K562 (cell line): ENCODE data around the gene LRRC3C. TPM values are rescaled to one million over a fixed set of nuclear protein-coding genes. Genes with fewer than 3 reads are reported as not detected.

Experiments used
- ATAC-seq: fragments of 200-7000 bp; cut with Tn5 transposase; 3 replicates; pipeline ENCODE4 v1.9.1; 2020; ENCODE audit warnings: moderate library complexity
- BruUV-seq: library from RNA; stranded (reverse); fragments of 400-500 nt; replicated peaks from 2 replicates; lab custom pipeline; 2021; lab: Mats Ljungman, UMichigan
- CTCF ChIA-PET: fragments of 300-600 bp; formaldehyde crosslinking; extraction: SDS; loops from one replicate; lab custom pipeline; 2021; ENCODE audit warnings: low intra/inter-chr PET ratio; lab: Yijun Ruan, JAX
- POLR2A ChIA-PET: fragments of 300-600, 350-650 bp; sonication (Branson Sonifier 250); formaldehyde crosslinking; extraction: SDS; loops from one replicate; lab custom pipeline; 2021; ENCODE audit warnings: antibody characterized with exemption, inconsistent platforms; lab: Yijun Ruan, JAX
- DNase-seq, 4 experiments: peaks; one replicate each; pipeline versions ENCODE4 v3.0.0 to v3.0.0-alpha.2; 2011 to 2018; ENCODE audit warnings: low spot score in 3 of 4, mixed read lengths in 3 of 4; ENCODE audit errors: extremely low read depth in 1 of 4
- FAIRE-seq: peaks from 2 replicates; lab custom pipeline; 2011; peaks lifted over from hg19 to GRCh38; lab: Jason Lieb, UNC
- H2AFZ ChIP-seq: 2 replicates; pipeline ENCODE4 v1.6.0; 2011; ENCODE audit warnings: low read depth, low read length, control low read depth, inconsistent platforms
- H3K27ac ChIP-seq: fragments of 200-600 bp; 3 replicates; pipeline ENCODE4 v1.8.0; 2011; ENCODE audit warnings: low read depth, mild to moderate bottlenecking, control low read depth, inconsistent platforms, low read length, moderate library complexity, mixed read lengths; ENCODE audit errors: extremely low read depth
- H3K27me3 ChIP-seq, 2 experiments: fragments of 300-600 bp in 1 of 2; 2 replicates in 1 of 2; 3 replicates in 1 of 2; pipeline versions ENCODE4 v1.6.0 to v1.8.0; 2011; ENCODE audit warnings: inconsistent platforms in 2 of 2, low read length in 2 of 2, mild to moderate bottlenecking in 1 of 2, mixed read lengths in 1 of 2, moderate library complexity in 1 of 2; ENCODE audit not compliant: control insufficient read depth in 2 of 2, insufficient read depth in 2 of 2
- H3K36me3 ChIP-seq: fragments of 300-600 bp; 3 replicates; pipeline ENCODE4 v1.8.0; 2011; ENCODE audit warnings: mild to moderate bottlenecking, low read length, inconsistent platforms; ENCODE audit not compliant: control insufficient read depth, insufficient read depth
- H3K4me1 ChIP-seq, 2 experiments: fragments of 200-600 bp in 1 of 2; replicated peaks in 1 of 2; 2 replicates in 1 of 2; 3 replicates in 1 of 2; pipeline versions ENCODE4 v1.5.1 to v1.8.0; 2011; ENCODE audit warnings: inconsistent platforms in 2 of 2, low read length in 2 of 2, mild to moderate bottlenecking in 1 of 2, mixed read lengths in 1 of 2, moderate library complexity in 1 of 2; ENCODE audit not compliant: control insufficient read depth in 2 of 2, insufficient read depth in 2 of 2
- H3K4me2 ChIP-seq: 2 replicates; pipeline ENCODE4 v1.6.1; 2011; ENCODE audit warnings: low read length, control low read depth, inconsistent platforms, mixed read lengths; ENCODE audit not compliant: insufficient read depth
- H3K4me3 ChIP-seq: fragments of 200-600 bp; sonication (generic), shearing (Covaris generic); 2 replicates; pipeline ENCODE4 v1.5.1; 2016; ENCODE audit warnings: control low read depth, inconsistent platforms
- H3K79me2 ChIP-seq: fragments of 200-600 bp; 3 replicates; pipeline ENCODE4 v1.8.0; 2011; ENCODE audit warnings: low read length, inconsistent platforms; ENCODE audit not compliant: control insufficient read depth, insufficient read depth
- H3K9ac ChIP-seq, 2 experiments: 2 replicates each; pipeline versions ENCODE4 v1.6.0 to v1.6.1; 2011; ENCODE audit warnings: low read depth in 2 of 2, low read length in 2 of 2, control low read depth in 1 of 2, inconsistent platforms in 1 of 2, mild to moderate bottlenecking in 1 of 2, mixed read lengths in 1 of 2; ENCODE audit not compliant: insufficient read depth in 1 of 2
- H3K9me1 ChIP-seq: one replicate; pipeline ENCODE4 v1.6.0; 2011; ENCODE audit warnings: inconsistent platforms, mild to moderate bottlenecking, low read length, moderate library complexity; ENCODE audit not compliant: control insufficient read depth, insufficient read depth
- H3K9me3 ChIP-seq: replicated peaks from 2 replicates; pipeline ENCODE4 v1.5.1; 2011; ENCODE audit warnings: low read depth, low read length, inconsistent platforms; ENCODE audit not compliant: control insufficient read depth, insufficient read depth
- H4K20me1 ChIP-seq: replicated peaks from 2 replicates; pipeline ENCODE4 v1.6.1; 2011; ENCODE audit warnings: low read length, inconsistent platforms, mixed read lengths; ENCODE audit not compliant: control insufficient read depth, insufficient read depth
- WGBS: fragments of 100-300 bp; shearing (Covaris generic); methylation state at CpG from one replicate; pipeline ENCODE4 v1.1.6; 2016; ENCODE audit warnings: low coverage, mixed read lengths; ENCODE audit not compliant: insufficient coverage; ENCODE audit errors: missing lambda C conversion rate; 5-methylcytosine and 5-hydroxymethylcytosine counted together
- in situ Hi-C: fragments of 300-500 bp; cut with MboI; formaldehyde crosslinking; loops from 4 replicates; pipeline ENCODE4 v1.15.0; 2018; ENCODE audit warnings: inconsistent platforms, mixed read lengths
- intact Hi-C: fragments of 100-400 bp; cut with micrococcal nuclease; formaldehyde crosslinking; loops from 2 replicates; pipeline ENCODE4 v1.14.2; 2022
- polyA plus RNA-seq, 8 experiments: library from polyadenylated mRNA; depleted of rRNA in 4 of 8; stranded (reverse) in 5 of 8; unstranded in 3 of 8; fragments of >200 nt; fragmentation: Nextera tagmentation in 2 of 8; fragmentation: Illumina TruSeq in 1 of 8; extraction: Ambion mirVana in 2 of 8; extraction: Trizol in 1 of 8; gene quantifications; 2 replicates each; pipeline versions ENCODE4 v1.2.1 to v1.2.3, GENCODE V29; 2011 to 2014; ENCODE audit warnings: inconsistent platforms in 1 of 8, missing spikeins in 1 of 8
- total RNA-seq, 7 experiments: library from RNA; depleted of rRNA in 6 of 7; stranded (reverse); fragments of >200 nt in 6 of 7; fragmentation: Illumina TruSeq in 2 of 7; extraction: Trizol in 2 of 7; gene quantifications; 2 replicates each; pipeline versions ENCODE4 v1.2.1 to v1.2.3, GENCODE V29; 2011 to 2021; ENCODE audit warnings: low replicate concordance in 1 of 7
- TF ChIP-seq, protein P1 (sequence below): sonication (generic); formaldehyde crosslinking; IDR thresholded peaks from 2 replicates; pipeline ENCODE4 v1.8.0; 2023; ENCODE audit warnings: mild to moderate bottlenecking, missing genetic modification reagents
- TF ChIP-seq, protein P2 (sequence below), 3 experiments: IDR thresholded peaks in 2 of 3; conservative IDR thresholded peaks in 1 of 3; 2 replicates each; pipeline ENCODE4 v1.5.1; 2011 to 2012; ENCODE audit warnings: low read length in 3 of 3, mild to moderate bottlenecking in 3 of 3, control low read depth in 2 of 3, improper control_type of control experiment in 1 of 3, inconsistent platforms in 1 of 3, low read depth in 1 of 3, mixed read lengths in 1 of 3, moderate library complexity in 1 of 3; ENCODE audit not compliant: insufficient read depth in 2 of 3

LRRC3C gene
- total and polyA plus RNA-seq, 9 of the 15 experiments (the other 6 are each of a cell fraction or from before 2014, with no cell fraction given) = not detected

DNA sequence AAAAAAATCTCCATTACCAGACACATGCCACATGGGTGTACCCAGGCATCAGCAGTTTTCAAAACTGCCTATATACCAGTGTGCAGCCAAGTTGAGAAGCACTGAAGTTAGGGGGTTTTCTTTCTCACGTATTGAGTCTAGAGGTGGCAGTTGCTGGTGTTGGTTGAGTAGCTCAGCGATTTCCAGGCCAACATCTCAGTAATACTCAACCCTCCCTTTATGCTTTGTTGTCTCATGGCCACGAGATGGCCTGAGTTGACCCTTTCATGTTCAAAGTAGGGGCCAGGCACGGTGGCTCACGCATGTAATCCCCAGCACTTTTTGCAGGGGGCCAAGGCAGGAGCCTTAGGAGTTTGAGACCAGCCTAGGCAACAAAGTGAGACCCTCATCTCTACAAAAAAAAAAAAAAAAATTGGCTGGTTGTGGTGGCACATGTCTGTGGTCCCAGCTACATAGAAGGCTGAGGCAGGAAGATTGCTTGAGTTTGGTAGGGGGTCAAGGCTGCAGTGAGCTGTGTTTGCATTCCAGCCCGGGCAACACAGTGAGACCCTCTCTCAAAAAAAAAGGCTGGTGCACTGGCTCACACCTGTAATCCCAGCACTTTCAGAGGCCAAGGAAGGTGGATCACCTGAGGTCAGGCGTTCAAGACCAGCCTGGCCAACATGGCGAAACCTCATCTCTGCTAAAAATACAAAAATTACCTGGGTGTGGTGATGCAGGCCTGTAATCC is 10.8 kb downstream of the LRRC3C start:
- Histone ChIP-seq H3K27me3 (no peaks in the 10 kb centered on the region; a peak in 1 of 5 replicates), H3K4me3 (no peak overlapping the region), H4K20me1 (0 out of 2 replicates have a peak, but pooled peaks cover 3% of the 10 kb centered on the region), H3K9me1 (no peaks in the 10 kb centered on the region), H3K4me2 (no peak overlapping the region), H3K79me2 (no peaks in the 10 kb centered on the region), H3K36me3 (no peaks in the 10 kb centered on the region), H3K27ac (no peak overlapping the region), H2AFZ (peak overlapping the region; percentile 42; the same call in 1 of the 2 replicates), H3K4me1 (peaks cover 17 to 21% of the 10 kb centered on the region in 2 experiments), H3K9ac (no peak overlapping the region), H3K9me3 (no peaks in the 10 kb centered on the region)
- ChIA-PET CTCF (no interaction called here), POLR2A (interaction anchor here (0.8 to 0.9 kb wide), 2 partner anchors 12 to 42 kb away, joined by 3 to 4 read pairs; partner anchors contain the start of gene PSMD3)
- 30% methylated on average over 8 of the region's 8 CpGs for WGBS
- ATAC-seq (peak; percentile 36; the same call in 1 of the 3 replicates), FAIRE-seq (peak; percentile 26), DNase-seq (no peak)
- intact Hi-C loops = no loop called here
- TF ChIP-seq, protein P1, sequence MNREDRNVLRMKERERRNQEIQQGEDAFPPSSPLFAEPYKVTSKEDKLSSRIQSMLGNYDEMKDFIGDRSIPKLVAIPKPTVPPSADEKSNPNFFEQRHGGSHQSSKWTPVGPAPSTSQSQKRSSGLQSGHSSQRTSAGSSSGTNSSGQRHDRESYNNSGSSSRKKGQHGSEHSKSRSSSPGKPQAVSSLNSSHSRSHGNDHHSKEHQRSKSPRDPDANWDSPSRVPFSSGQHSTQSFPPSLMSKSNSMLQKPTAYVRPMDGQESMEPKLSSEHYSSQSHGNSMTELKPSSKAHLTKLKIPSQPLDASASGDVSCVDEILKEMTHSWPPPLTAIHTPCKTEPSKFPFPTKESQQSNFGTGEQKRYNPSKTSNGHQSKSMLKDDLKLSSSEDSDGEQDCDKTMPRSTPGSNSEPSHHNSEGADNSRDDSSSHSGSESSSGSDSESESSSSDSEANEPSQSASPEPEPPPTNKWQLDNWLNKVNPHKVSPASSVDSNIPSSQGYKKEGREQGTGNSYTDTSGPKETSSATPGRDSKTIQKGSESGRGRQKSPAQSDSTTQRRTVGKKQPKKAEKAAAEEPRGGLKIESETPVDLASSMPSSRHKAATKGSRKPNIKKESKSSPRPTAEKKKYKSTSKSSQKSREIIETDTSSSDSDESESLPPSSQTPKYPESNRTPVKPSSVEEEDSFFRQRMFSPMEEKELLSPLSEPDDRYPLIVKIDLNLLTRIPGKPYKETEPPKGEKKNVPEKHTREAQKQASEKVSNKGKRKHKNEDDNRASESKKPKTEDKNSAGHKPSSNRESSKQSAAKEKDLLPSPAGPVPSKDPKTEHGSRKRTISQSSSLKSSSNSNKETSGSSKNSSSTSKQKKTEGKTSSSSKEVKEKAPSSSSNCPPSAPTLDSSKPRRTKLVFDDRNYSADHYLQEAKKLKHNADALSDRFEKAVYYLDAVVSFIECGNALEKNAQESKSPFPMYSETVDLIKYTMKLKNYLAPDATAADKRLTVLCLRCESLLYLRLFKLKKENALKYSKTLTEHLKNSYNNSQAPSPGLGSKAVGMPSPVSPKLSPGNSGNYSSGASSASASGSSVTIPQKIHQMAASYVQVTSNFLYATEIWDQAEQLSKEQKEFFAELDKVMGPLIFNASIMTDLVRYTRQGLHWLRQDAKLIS (CRISPR knock-in tag) = no peak
- TF ChIP-seq, protein P2, sequence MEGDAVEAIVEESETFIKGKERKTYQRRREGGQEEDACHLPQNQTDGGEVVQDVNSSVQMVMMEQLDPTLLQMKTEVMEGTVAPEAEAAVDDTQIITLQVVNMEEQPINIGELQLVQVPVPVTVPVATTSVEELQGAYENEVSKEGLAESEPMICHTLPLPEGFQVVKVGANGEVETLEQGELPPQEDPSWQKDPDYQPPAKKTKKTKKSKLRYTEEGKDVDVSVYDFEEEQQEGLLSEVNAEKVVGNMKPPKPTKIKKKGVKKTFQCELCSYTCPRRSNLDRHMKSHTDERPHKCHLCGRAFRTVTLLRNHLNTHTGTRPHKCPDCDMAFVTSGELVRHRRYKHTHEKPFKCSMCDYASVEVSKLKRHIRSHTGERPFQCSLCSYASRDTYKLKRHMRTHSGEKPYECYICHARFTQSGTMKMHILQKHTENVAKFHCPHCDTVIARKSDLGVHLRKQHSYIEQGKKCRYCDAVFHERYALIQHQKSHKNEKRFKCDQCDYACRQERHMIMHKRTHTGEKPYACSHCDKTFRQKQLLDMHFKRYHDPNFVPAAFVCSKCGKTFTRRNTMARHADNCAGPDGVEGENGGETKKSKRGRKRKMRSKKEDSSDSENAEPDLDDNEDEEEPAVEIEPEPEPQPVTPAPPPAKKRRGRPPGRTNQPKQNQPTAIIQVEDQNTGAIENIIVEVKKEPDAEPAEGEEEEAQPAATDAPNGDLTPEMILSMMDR (IDR thresholded peaks at IDR 0.05 in 2 of 3, conservative IDR thresholded peaks at IDR 0.05 in 1 of 3; ENCODE audit: insufficient read depth in 2 of 3, low read depth in 1 of 3, low read length in 3 of 3) = peak in 1 of 3 experiments; percentile 29; a peak in 2 of 6 replicates
- BruUV-seq = no TSS peak
- in situ Hi-C loops = no loop called here
